Measurements from ENCODE around the gene KCNJ6. TPM values are rescaled to one million over a fixed set of nuclear protein-coding genes. Genes with fewer than 3 reads are reported as not detected.

KCNJ6 gene
- total RNA-seq, 4 donors from 2014 or later, result 0.62 TPM; not detected in 3

DNA sequence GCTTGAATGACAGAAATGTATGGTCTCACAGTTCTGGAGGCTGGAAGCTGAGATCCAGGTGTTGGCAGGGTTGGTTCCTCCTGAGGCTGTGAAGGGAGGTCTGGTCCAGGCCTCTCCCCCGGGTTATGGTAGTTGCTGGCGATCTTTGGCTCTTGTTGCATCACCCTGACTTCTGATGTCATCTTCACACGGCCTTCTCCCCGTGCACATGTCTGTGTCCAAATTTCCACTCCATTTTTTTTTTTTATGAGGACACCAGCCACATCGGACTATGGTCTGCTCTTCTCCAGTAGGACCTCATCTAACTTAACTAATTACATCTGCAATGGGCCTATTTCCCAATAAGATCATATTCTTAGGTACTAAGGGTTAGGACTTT lies 232.2 kb downstream of the KCNJ6 start:
- Histone ChIP-seq H3K4me1 (no peaks in the 10 kb centered on the region), H3K36me3 (no peaks in the 10 kb centered on the region), H3K4me3 (no peak overlapping the region), H3K9me3 (no peaks in the 10 kb centered on the region), H3K27me3 (no peaks in the 10 kb centered on the region), H3K27ac (no peak overlapping the region)
- intact Hi-C loops (cut with DNase I; ENCODE audit: low total_unique reads), result no loop called here
- DNase-seq, result no peak
- no peak for TF ChIP-seq CTCF (IDR thresholded peaks at IDR 0.05)
- no peak for TF ChIP-seq POLR2A (IDR thresholded peaks at IDR 0.05)

- H3K27ac ChIP-seq, result no peak overlapping the region
- TF ChIP-seq POLR2A (IDR thresholded peaks at IDR 0.05), result no peak
- TF ChIP-seq CTCF (IDR thresholded peaks at IDR 0.05), result no peak
- no peaks in the 10 kb centered on the region for H3K4me1 ChIP-seq
- no peaks in the 10 kb centered on the region for H3K27me3 ChIP-seq
- intact Hi-C loops (cut with DNase I; ENCODE audit: low total_unique reads), result no loop called here
- no peak overlapping the region for H3K4me3 ChIP-seq
- no peaks in the 10 kb centered on the region for H3K36me3 ChIP-seq
- DNase-seq, result no peak
- H3K9me3 ChIP-seq, result no peaks in the 10 kb centered on the region
Observed at GRCh38 chr21:37683396-37684114, 232.7 kb downstream of the KCNJ6 start.

DNA sequence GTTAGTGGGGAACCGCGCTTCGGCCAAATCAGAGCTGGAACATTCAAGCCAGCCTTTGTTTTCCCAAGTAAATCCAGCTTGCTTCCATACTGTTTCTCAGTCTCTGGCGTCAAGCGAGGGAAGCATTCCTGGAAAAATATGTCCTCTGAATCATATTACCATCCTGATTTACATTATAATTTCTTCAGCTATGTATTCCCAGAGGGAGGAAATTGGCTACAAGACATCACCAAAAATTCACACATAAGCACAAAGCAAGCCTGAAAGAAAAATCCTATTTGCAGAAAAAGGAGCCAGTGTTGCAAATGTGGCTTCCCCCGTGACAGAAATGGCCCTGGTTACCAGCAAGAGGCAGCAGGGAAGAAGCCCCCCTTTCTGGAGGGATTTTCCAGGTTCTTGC lies 233.3 kb downstream of the KCNJ6 start:
- no peak overlapping the region for H3K4me3 ChIP-seq
- H3K27ac ChIP-seq, result no peak overlapping the region
- no peak for TF ChIP-seq CTCF (IDR thresholded peaks at IDR 0.05)
- no peak for TF ChIP-seq POLR2A (IDR thresholded peaks at IDR 0.05)
- no peaks in the 10 kb centered on the region for H3K4me1 ChIP-seq
- H3K9me3 ChIP-seq, result no peaks in the 10 kb centered on the region
- H3K36me3 ChIP-seq, result no peaks in the 10 kb centered on the region
- intact Hi-C loops (cut with DNase I; ENCODE audit: low total_unique reads), result no loop called here
- no peaks in the 10 kb centered on the region for H3K27me3 ChIP-seq
- DNase-seq, result no peak

DNA sequence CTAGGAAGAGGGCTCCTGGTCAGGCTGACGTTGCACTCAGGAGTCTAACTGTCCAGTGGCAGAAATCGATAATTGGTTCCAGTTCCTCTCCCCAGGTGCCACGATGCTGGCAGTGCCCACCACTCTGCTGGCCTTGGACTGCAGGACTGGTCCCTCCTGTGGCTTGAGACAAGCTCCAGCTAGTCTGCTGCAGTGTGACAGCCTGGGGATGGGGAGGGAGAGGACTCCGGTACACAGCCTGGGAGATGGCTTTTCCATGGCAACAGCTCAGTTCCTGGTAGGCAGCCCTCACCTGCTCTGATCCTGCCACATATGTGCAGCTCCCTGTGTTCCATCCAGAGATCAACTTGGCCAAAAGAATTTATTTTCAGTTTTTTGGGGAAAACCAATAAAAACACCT lies 239.3 kb downstream of the KCNJ6 start:
- no peak for DNase-seq
- peaks cover 0 to 4% of the 10 kb centered on the region in 2 donors for H3K4me1 ChIP-seq
- no peaks in the 10 kb centered on the region for H3K9me3 ChIP-seq
- H3K4me3 ChIP-seq, result no peak overlapping the region
- no peaks in the 10 kb centered on the region for H3K27me3 ChIP-seq
- intact Hi-C loops (cut with DNase I; ENCODE audit: low total_unique reads), result loop anchor here (10.0 kb wide), 1 partner anchor 678 kb away; no protein-coding TSS in a partner anchor
- no peak overlapping the region for H3K27ac ChIP-seq
- TF ChIP-seq CTCF (IDR thresholded peaks at IDR 0.05) (no peak), POLR2A (IDR thresholded peaks at IDR 0.05) (no peak)
- no peaks in the 10 kb centered on the region for H3K36me3 ChIP-seq

GRCh38 chr21:37675202-37675801 lies 241.0 kb downstream of the KCNJ6 start:
- no peak overlapping the region for H3K4me3 ChIP-seq
- peak; percentile 60 to 62 for DNase-seq
- intact Hi-C loops (cut with DNase I; ENCODE audit: low total_unique reads), result loop anchor here (10.0 kb wide), 1 partner anchor 679 kb away; no protein-coding TSS in a partner anchor

More at GRCh38 chr21:37675202-37675801, 241.0 kb downstream of the KCNJ6 start:
- H3K4me1 ChIP-seq, result peaks cover 0 to 4% of the 10 kb centered on the region in 2 donors
- H3K9me3 ChIP-seq, result no peaks in the 10 kb centered on the region
- no peaks in the 10 kb centered on the region for H3K36me3 ChIP-seq
- TF ChIP-seq CTCF (IDR thresholded peaks at IDR 0.05) (peak; percentile 70 to 95 (median 85)), POLR2A (IDR thresholded peaks at IDR 0.05) (no peak)
- H3K27me3 ChIP-seq, result no peaks in the 10 kb centered on the region
- no peak overlapping the region for H3K27ac ChIP-seq

Measured in uterus (tissue), 4 donors.